ENCODE data around the gene DOK3. TPM values are rescaled to one million over a fixed set of nuclear protein-coding genes. Genes with fewer than 3 reads are reported as not detected.

DOK3 gene
- total and polyA plus RNA-seq, 2 of the 13 experiments (the other 11 are each of a cell fraction or from before 2014, with no cell fraction given), result 1.4 to 1.5 TPM

- TF ChIP-seq RNF219 (CRISPR knock-in tag; IDR thresholded peaks at IDR 0.05), result no peak
- TF ChIP-seq ZNF766 (CRISPR knock-in tag; IDR thresholded peaks at IDR 0.05; ENCODE audit: borderline replicate concordance), result peak; percentile 71; the same call in 1 of the 2 replicates
- TF ChIP-seq NFKB2 (CRISPR knock-in tag; IDR thresholded peaks at IDR 0.05; ENCODE audit: borderline replicate concordance), result peak; percentile 67; the same call in 1 of the 2 replicates
- no peak for TF ChIP-seq ZKSCAN1 (IDR thresholded peaks at IDR 0.05; ENCODE audit: low read length)
- TF ChIP-seq PHB2 (IDR thresholded peaks at IDR 0.05; ENCODE audit: partially characterized antibody), result no peak
- no peak for TF ChIP-seq ZBTB4 (CRISPR knock-in tag; IDR thresholded peaks at IDR 0.05; ENCODE audit: borderline replicate concordance)
- TF ChIP-seq SYNCRIP (IDR thresholded peaks at IDR 0.05; ENCODE audit: insufficient read depth, low read depth, low read length), result no peak
- TF ChIP-seq TMF1 (CRISPR knock-in tag; IDR thresholded peaks at IDR 0.05; ENCODE audit: low read depth), result no peak
- TF ChIP-seq ZNF317 (CRISPR knock-in tag; IDR thresholded peaks at IDR 0.05), result peak; percentile 87
- TF ChIP-seq KAT7 (CRISPR knock-in tag; IDR thresholded peaks at IDR 0.05; ENCODE audit: borderline replicate concordance), result 0 out of 2 replicates have a peak, but pooled peaks have one; percentile 82
- TF ChIP-seq RARA (CRISPR knock-in tag; IDR thresholded peaks at IDR 0.05), result peak; percentile 11; the same call in 1 of the 2 replicates
- no peak for TF ChIP-seq NONO (IDR thresholded peaks at IDR 0.05)
- TF ChIP-seq NONO (CRISPR knock-in tag; conservative IDR thresholded peaks at IDR 0.05), result peak; percentile 98
- TF ChIP-seq EEA1 (CRISPR knock-in tag; IDR thresholded peaks at IDR 0.05; ENCODE audit: borderline replicate concordance), result no peak
- no peak for TF ChIP-seq NBN (conservative IDR thresholded peaks at IDR 0.05)
- no peak for TF ChIP-seq ZSCAN12 (CRISPR knock-in tag; IDR thresholded peaks at IDR 0.05)
- TF ChIP-seq ZNF724P (CRISPR knock-in tag; IDR thresholded peaks at IDR 0.05; ENCODE audit: borderline replicate concordance), result 0 out of 2 replicates have a peak, but pooled peaks have one; percentile 14
- TF ChIP-seq ZBTB25 (CRISPR knock-in tag; IDR thresholded peaks at IDR 0.05), result peak; percentile 98
- TF ChIP-seq ZNF768 (CRISPR knock-in tag; IDR thresholded peaks at IDR 0.05), result peak; percentile 28; the same call in 1 of the 2 replicates
- peak; percentile 18; the same call in 1 of the 2 replicates for TF ChIP-seq PAF1 (CRISPR knock-in tag; IDR thresholded peaks at IDR 0.05)
- no peak for TF ChIP-seq PBX2 (CRISPR knock-in tag; IDR thresholded peaks at IDR 0.05)
- peak; percentile 96 for TF ChIP-seq SP4 (CRISPR knock-in tag; IDR thresholded peaks at IDR 0.05)
Measured at GRCh38 chr5:177516601-177517568, 7.3 kb upstream of the DOK3 start, which contains the start of gene DDX41 (continued).
